H9 (cell line): Measurements from ENCODE around the gene DCAF17. TPM values are rescaled to one million over a fixed set of nuclear protein-coding genes. Genes with fewer than 3 reads are reported as not detected.
A peak's percentile ranks its signal among the peaks of the same experiment; 100 is the strongest.

Experiments used
- DNase-seq: peaks from one replicate; pipeline ENCODE4 v3.0.0-alpha.2; 2017
- H2AFZ ChIP-seq: one replicate; pipeline ENCODE4 v1.6.1; 2013; ENCODE audit warnings: mild to moderate bottlenecking, low read length, control low read depth, moderate library complexity
- H2AK5ac ChIP-seq: 2 replicates; pipeline ENCODE4 v1.6.1; 2013; ENCODE audit warnings: low read length, control low read depth, mixed read lengths; ENCODE audit not compliant: insufficient read length
- H2BK120ac ChIP-seq: one replicate; pipeline ENCODE4 v1.6.1; 2013; ENCODE audit warnings: low read depth, mild to moderate bottlenecking, low read length, control low read depth, inconsistent platforms; ENCODE audit not compliant: poor library complexity, severe bottlenecking
- H2BK12ac ChIP-seq: 2 replicates; pipeline ENCODE4 v1.6.1; 2013; ENCODE audit warnings: low read length, control low read depth, mixed read lengths, low read depth; ENCODE audit not compliant: insufficient read length
- H2BK15ac ChIP-seq: 2 replicates; pipeline ENCODE4 v1.6.1; 2013; ENCODE audit warnings: low read depth, low read length, control low read depth
- H2BK20ac ChIP-seq: one replicate; pipeline ENCODE4 v1.6.1; 2013; ENCODE audit warnings: low read depth, mild to moderate bottlenecking, low read length, control low read depth, inconsistent platforms; ENCODE audit not compliant: poor library complexity, severe bottlenecking
- H2BK5ac ChIP-seq: 2 replicates; pipeline ENCODE4 v1.6.1; 2013; ENCODE audit warnings: low read length, control low read depth, mixed read lengths; ENCODE audit not compliant: insufficient read length
- H3K14ac ChIP-seq: 2 replicates; pipeline ENCODE4 v1.6.1; 2013; ENCODE audit warnings: low read length, control low read depth; ENCODE audit not compliant: insufficient read depth
- H3K18ac ChIP-seq: 2 replicates; pipeline ENCODE4 v1.6.1; 2013; ENCODE audit warnings: low read depth, mild to moderate bottlenecking, mixed read lengths, low read length, control low read depth; ENCODE audit not compliant: insufficient read length
- H3K23ac ChIP-seq: 2 replicates; pipeline ENCODE4 v1.6.1; 2013; ENCODE audit warnings: low read length, control low read depth, mixed read lengths, low read depth; ENCODE audit not compliant: insufficient read length
- H3K23me2 ChIP-seq: 2 replicates; pipeline ENCODE4 v1.6.1; 2013; ENCODE audit warnings: low read depth, mild to moderate bottlenecking, mixed read lengths, low read length, control low read depth; ENCODE audit not compliant: insufficient read length, poor library complexity, severe bottlenecking
- H3K27ac ChIP-seq: 2 replicates; pipeline ENCODE4 v1.5.1; 2013; ENCODE audit warnings: low read length, control low read depth, mixed read lengths, low read depth; ENCODE audit not compliant: insufficient read length
- H3K27me3 ChIP-seq: 2 replicates; pipeline ENCODE4 v1.6.1; 2013; ENCODE audit warnings: low read length, control low read depth, inconsistent platforms; ENCODE audit not compliant: insufficient read depth
- H3K4ac ChIP-seq: 2 replicates; pipeline ENCODE4 v1.6.1; 2013; ENCODE audit warnings: low read depth, mild to moderate bottlenecking, control low read depth, inconsistent platforms, low read length, moderate library complexity
- H3K4me1 ChIP-seq: 2 replicates; pipeline ENCODE4 v1.6.1; 2013; ENCODE audit warnings: low read length, control low read depth, inconsistent platforms; ENCODE audit not compliant: insufficient read depth
- H3K4me2 ChIP-seq: 2 replicates; pipeline ENCODE4 v1.6.1; 2013; ENCODE audit warnings: low read length, control low read depth, mixed read lengths; ENCODE audit not compliant: insufficient read length, insufficient read depth
- H3K56ac ChIP-seq: 2 replicates; pipeline ENCODE4 v1.6.1; 2013; ENCODE audit warnings: low read depth, mild to moderate bottlenecking, mixed read lengths, low read length, control low read depth; ENCODE audit not compliant: insufficient read length
- H3K79me1 ChIP-seq: 2 replicates; pipeline ENCODE4 v1.6.1; 2013; ENCODE audit warnings: low read depth, mild to moderate bottlenecking, moderate library complexity, low read length, control low read depth, inconsistent platforms; ENCODE audit not compliant: insufficient read depth, poor library complexity, severe bottlenecking
- H3K79me2 ChIP-seq: 2 replicates; pipeline ENCODE4 v1.6.1; 2013; ENCODE audit warnings: low read length, control low read depth, inconsistent platforms; ENCODE audit not compliant: insufficient read depth
- H3K9ac ChIP-seq: 2 replicates; pipeline ENCODE4 v1.6.1; 2013; ENCODE audit warnings: low read length, control low read depth, mixed read lengths; ENCODE audit not compliant: insufficient read length; ENCODE audit errors: extremely low read depth
- H3K9me3 ChIP-seq: one replicate; pipeline ENCODE4 v1.6.1; 2013; ENCODE audit warnings: low read depth, low read length, inconsistent platforms; ENCODE audit not compliant: control insufficient read depth
- H3T11ph ChIP-seq: one replicate; pipeline ENCODE4 v1.6.1; 2013; ENCODE audit warnings: mild to moderate bottlenecking, low read length, control low read depth, inconsistent platforms
- H4K20me1 ChIP-seq: one replicate; pipeline ENCODE4 v1.6.1; 2013; ENCODE audit not compliant: control insufficient read depth, insufficient read length, insufficient read depth
- H4K5ac ChIP-seq: 2 replicates; pipeline ENCODE4 v1.6.1; 2013; ENCODE audit warnings: low read depth, mild to moderate bottlenecking, mixed read lengths, low read length, control low read depth; ENCODE audit not compliant: insufficient read length
- H4K8ac ChIP-seq: replicated peaks from 2 replicates; pipeline ENCODE4 v1.6.1; 2013; ENCODE audit warnings: low read length, control low read depth, mixed read lengths, low read depth; ENCODE audit not compliant: insufficient read length
- H4K91ac ChIP-seq: 2 replicates; pipeline ENCODE4 v1.6.1; 2013; ENCODE audit warnings: low read depth, mild to moderate bottlenecking, moderate library complexity, mixed read lengths, low read length, control low read depth; ENCODE audit not compliant: insufficient read length
- H3K27ac Mint-ChIP-seq, 3 experiments: 2 replicates in 2 of 3; 3 replicates in 1 of 3; pipeline ENCODE4 v1.8.0; 2020 to 2021; ENCODE audit warnings: mixed read lengths in 3 of 3, mild to moderate bottlenecking in 1 of 3, moderate library complexity in 1 of 3
- H3K27me3 Mint-ChIP-seq: 2 replicates; pipeline ENCODE4 v1.8.0; 2021; ENCODE audit warnings: low read depth, mild to moderate bottlenecking, moderate library complexity, mixed read lengths
- H3K36me3 Mint-ChIP-seq, 3 experiments: 2 replicates in 2 of 3; 3 replicates in 1 of 3; pipeline ENCODE4 v1.8.0; 2020 to 2021; ENCODE audit warnings: low read depth in 3 of 3, mixed read lengths in 3 of 3; ENCODE audit not compliant: insufficient read depth in 1 of 3
- H3K4me1 Mint-ChIP-seq, 2 experiments: 2 replicates each; pipeline ENCODE4 v1.8.0; 2020; ENCODE audit warnings: mixed read lengths in 2 of 2
- H3K4me3 Mint-ChIP-seq, 2 experiments: 2 replicates in 1 of 2; 3 replicates in 1 of 2; pipeline ENCODE4 v1.8.0; 2020 to 2021; ENCODE audit warnings: mild to moderate bottlenecking in 2 of 2, mixed read lengths in 2 of 2, moderate library complexity in 1 of 2
- H3K9me3 Mint-ChIP-seq, 2 experiments: 2 replicates in 1 of 2; 3 replicates in 1 of 2; pipeline ENCODE4 v1.8.0; 2020; ENCODE audit warnings: mild to moderate bottlenecking in 2 of 2, mixed read lengths in 2 of 2, moderate library complexity in 1 of 2
- CTCF ChIP-seq: fragments of 200-600 bp; sonication (generic); conservative IDR thresholded peaks from 3 replicates; pipeline ENCODE4 v1.8.0; 2021; ENCODE audit warnings: antibody characterized with exemption, mild to moderate bottlenecking
- total RNA-seq: library from RNA; stranded (reverse); gene quantifications from 2 replicates; pipeline ENCODE4 v1.2.1, GENCODE V29; 2021

DCAF17 gene
- total RNA-seq, 1 experiment from 2014 or later = 28.1 TPM

GRCh38 chr2:171410624-171411023 lies 23.4 kb upstream of the DCAF17 start:
- Mint-ChIP-seq H3K4me3 (no peak overlapping the region), H3K27me3 (no peaks in the 10 kb centered on the region)
- no peak overlapping the region for H3K4me2 ChIP-seq

More at GRCh38 chr2:171410624-171411023, 23.4 kb upstream of the DCAF17 start:
- no peak overlapping the region for H2BK15ac ChIP-seq
- H3K4me1 ChIP-seq = peaks cover 8% of the 10 kb centered on the region; the same call in 1 of the 2 replicates
- peak overlapping the region; percentile 47 to 82 (median 75); a peak in 4 of 7 replicates for H3K27ac Mint-ChIP-seq
- H3K9me3 ChIP-seq = no peaks in the 10 kb centered on the region
- H3K79me2 ChIP-seq = peaks cover 4% of the 10 kb centered on the region; the same call in 1 of the 2 replicates
- H3K14ac ChIP-seq = no peak overlapping the region
- H3K79me1 ChIP-seq = no peaks in the 10 kb centered on the region
- no peaks in the 10 kb centered on the region for H3K9me3 Mint-ChIP-seq
- H3K4me1 Mint-ChIP-seq = peaks cover 33 to 47% of the 10 kb centered on the region in 2 experiments
- H3K27ac ChIP-seq = no peak overlapping the region
- no peak overlapping the region for H2AFZ ChIP-seq
- no peak overlapping the region for H4K8ac ChIP-seq
- H2BK20ac ChIP-seq = no peak overlapping the region
- H4K20me1 ChIP-seq = no peaks in the 10 kb centered on the region
- no peak overlapping the region for H3K23ac ChIP-seq
- H3T11ph ChIP-seq = no peak overlapping the region
- no peak overlapping the region for H3K4ac ChIP-seq
- H2BK5ac ChIP-seq = no peak overlapping the region
- H3K56ac ChIP-seq = no peak overlapping the region
- no peaks in the 10 kb centered on the region for H3K23me2 ChIP-seq
- no peak overlapping the region for H4K91ac ChIP-seq
- no peaks in the 10 kb centered on the region for H3K27me3 ChIP-seq
- no peak overlapping the region for H2BK12ac ChIP-seq
- H2BK120ac ChIP-seq = no peak overlapping the region
- H4K5ac ChIP-seq = no peak overlapping the region
- H3K18ac ChIP-seq = no peak overlapping the region
- H3K9ac ChIP-seq = no peak overlapping the region
- peaks cover 0 to 2% (median 2%) of the 10 kb centered on the region in 3 experiments; a peak in 2 of 7 replicates for H3K36me3 Mint-ChIP-seq
- no peak overlapping the region for H2AK5ac ChIP-seq
- TF ChIP-seq CTCF = no peak
- no peak for DNase-seq
